DMS79 (cell line): ENCODE measurements around the gene ROBO4.

Source experiments
- DNase-seq: peaks from one replicate; lab custom pipeline; 2025; lab: John Stamatoyannopoulos, UW

The ROBO4 gene

DNA sequence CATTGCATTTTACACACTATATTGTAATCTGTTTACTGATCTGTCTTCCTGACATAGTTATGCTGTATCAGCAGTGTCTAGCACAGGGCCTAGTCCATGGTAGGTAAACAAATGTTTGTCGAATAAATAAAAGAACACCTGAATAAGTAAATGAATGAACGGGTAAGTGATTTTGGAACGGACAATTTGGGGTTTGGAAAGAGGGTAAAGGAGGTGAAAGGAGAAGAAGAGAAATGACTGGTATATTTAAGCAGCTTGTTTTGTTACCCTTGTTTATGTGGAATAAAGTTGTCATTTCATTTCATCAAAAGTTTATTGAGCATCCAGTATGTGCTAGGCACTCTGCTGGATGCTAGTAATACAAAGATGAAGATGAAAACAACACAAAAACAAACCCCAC is 21.3 kb upstream of the ROBO4 start, which contains the start of gene HEPN1:
HEPN1 (plus strand) TSS at position 301 of the 400 bp plus-strand sequence.
- no peak for DNase-seq

- DNase-seq: no peak
Measured at GRCh38 chr11:124917115-124917637, 19.5 kb upstream of the ROBO4 start.

DNA sequence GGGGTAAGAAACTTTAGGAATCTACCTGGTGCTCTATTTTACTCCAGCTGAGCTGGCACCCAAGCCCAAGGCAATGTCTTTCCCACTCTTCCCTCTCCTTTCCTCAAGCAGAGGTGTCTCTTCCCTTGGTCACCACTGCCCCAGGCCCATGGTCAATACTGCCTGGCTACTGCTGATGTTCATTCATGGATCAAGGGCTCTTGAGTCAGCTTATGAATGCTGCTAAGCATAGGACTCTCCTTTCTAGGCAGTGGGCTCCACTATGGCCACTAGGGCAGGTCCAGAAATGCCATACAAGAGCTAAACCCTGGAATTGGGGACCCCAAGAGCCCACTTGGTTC is 18.7 kb upstream of the ROBO4 start:
- DNase-seq: no peak

DNA sequence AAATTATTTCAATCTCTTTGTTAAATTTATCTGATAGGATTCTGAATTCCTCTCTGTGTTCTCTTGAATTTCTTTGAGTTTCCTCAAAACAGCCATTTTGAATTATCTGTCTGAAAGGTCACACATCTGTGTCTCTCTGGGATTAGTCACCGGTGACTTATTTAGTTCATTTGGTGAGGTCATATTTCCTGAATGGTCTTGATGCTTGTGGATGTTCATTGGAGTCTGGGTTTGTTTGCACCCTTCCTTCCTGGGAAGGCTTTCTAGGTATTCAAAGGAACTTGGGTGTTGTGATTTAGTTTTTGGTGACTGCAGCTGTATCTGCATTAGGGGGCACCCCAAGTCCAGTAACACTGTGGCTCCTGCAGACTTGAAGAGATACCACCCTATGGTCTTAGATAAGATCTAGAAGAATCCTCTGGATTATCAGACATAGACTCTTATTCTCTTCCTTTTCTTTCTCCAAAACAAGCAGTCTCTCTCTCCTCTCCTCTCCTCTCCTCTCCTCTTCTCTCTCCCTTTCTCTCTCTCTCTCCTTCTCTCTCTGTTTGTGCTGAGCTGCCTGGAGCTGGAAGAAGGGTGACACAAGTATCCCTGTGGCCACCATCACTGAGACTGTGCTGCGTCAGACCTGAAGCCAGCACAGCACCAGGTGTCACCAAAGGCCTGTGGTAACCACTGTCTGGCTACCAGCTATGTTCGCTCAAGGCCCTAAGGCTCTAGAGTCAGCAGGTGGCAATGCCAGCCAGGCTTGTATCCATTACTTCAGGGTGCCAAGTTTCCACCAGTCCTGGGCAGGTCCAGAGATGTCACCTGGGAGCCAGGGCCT is 18.1 kb upstream of the ROBO4 start:
- no peak for DNase-seq

- no peak for DNase-seq
Measured at GRCh38 chr11:124902616-124903015, 5.0 kb upstream of the ROBO4 start.

DNA sequence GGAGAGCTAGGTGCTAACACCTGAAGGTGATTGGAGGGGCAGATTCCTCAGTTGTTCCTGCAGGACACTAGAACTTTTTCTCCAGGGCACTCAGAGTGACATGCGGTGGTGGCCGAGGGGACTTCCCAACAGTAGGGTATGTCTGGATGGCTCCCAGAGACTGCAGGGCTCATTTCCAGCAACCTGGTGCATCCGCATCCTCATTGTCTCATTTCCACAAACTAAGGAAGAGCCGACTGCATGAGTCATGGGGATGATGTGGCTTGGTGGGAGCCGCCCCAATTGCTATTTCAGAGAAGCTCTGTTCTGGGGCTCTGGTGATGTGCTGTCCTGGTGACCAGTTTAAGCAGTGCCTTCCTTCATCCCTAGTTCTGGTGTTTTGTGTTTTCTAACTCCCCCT is 2.8 kb upstream of the ROBO4 start:
- DNase-seq: no peak

DNA sequence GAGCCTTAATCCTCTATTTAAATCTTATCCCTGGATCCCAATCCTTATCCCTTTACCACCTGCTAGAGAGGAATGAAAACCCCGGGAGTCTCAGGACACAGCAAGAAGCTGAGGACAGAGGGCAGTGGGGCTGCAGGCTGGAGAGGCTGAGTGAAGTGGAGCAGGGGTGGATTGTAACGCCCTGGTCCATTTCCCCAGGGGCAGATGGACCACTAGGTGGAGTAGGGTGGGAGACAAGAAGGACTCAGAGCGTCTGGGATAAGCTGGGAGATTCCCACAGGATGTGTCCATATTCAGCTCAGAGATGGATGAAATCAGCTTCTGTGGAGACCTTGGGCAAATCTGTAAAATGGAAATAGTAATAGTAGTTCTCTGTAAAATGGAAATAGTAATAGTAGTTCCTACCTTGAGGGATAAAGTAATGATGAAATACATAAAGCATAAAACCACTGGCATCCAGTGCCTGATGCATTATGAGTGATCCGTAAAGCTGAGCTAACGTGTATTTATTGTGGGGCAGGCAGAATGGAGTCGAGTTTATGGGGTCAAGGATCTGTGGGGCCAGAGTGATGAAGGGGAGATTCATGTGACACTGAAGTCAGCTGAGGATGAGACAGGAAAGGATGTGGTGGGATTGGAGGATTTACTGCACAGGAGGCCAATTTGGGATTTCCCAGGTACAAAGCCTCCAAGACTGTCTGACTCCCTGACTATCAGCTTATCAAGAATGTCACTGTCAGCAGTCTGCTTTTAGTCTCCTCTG is 1.9 kb upstream of the ROBO4 start:
- DNase-seq: no peak

- no peak for DNase-seq
Measured at GRCh38 chr11:124898711-124899110, 1.0 kb upstream of the ROBO4 start.

DNA sequence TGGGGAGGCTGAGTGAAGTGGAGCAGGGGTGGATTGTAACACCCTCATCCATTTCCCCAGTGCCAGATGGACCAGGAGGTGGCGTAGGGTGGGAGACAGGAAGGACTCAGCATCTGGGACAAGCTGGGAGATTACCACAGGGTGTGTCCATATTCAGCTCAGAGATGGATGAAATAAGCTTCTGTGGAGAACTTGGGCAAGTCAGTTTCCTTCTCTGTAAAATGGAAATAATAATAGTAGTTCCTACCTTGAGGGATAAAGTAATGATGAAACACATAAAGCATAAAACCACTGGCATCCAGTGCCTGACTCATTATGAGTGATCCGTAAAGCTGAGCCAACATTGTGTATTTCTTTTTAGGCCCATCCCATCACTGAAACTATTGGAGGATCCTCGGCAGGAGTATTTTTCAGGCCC is 607 bp upstream of the ROBO4 start:
- no peak for DNase-seq

- DNase-seq: no peak
Measured at GRCh38 chr11:124896821-124897391, 759 bp downstream of the ROBO4 start.

- DNase-seq: no peak
Measured at GRCh38 chr11:124896071-124896750, 1.5 kb downstream of the ROBO4 start.

GRCh38 chr11:124895471-124895971 is 2.1 kb downstream of the ROBO4 start:
- no peak for DNase-seq

- no peak for DNase-seq
Measured at GRCh38 chr11:124894606-124895430, 2.8 kb downstream of the ROBO4 start.

- DNase-seq: no peak
Measured at GRCh38 chr11:124893781-124894401, 3.8 kb downstream of the ROBO4 start.

GRCh38 chr11:124892750-124893454 is 4.8 kb downstream of the ROBO4 start:
- DNase-seq: no peak

GRCh38 chr11:124892146-124892545 is 5.5 kb downstream of the ROBO4 start:
- DNase-seq: no peak

DNA sequence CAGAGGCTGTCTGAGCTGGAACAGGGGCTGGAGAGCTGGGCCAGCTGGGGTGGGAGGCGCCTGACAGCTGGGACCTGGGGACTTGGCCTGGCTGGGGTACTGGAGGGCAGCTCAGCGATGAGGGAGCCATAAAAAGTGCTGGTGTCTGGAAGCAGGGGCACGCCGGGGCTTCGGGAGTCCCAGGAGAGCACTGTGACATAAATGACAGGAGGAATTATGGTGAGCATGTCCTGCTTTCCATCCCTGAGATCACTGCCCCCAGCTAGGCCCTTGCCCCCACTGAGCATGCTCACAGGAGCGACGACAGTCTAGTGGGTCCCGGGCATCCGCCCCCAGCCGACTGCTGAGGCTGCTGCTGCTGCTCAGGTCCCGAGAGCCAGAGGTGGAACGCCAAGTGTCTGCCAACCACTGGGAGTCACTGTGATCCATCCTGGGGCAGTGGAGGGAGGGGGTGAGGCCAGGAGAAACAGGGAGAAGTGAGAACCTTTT is 6.2 kb downstream of the ROBO4 start:
- no peak for DNase-seq

DNA sequence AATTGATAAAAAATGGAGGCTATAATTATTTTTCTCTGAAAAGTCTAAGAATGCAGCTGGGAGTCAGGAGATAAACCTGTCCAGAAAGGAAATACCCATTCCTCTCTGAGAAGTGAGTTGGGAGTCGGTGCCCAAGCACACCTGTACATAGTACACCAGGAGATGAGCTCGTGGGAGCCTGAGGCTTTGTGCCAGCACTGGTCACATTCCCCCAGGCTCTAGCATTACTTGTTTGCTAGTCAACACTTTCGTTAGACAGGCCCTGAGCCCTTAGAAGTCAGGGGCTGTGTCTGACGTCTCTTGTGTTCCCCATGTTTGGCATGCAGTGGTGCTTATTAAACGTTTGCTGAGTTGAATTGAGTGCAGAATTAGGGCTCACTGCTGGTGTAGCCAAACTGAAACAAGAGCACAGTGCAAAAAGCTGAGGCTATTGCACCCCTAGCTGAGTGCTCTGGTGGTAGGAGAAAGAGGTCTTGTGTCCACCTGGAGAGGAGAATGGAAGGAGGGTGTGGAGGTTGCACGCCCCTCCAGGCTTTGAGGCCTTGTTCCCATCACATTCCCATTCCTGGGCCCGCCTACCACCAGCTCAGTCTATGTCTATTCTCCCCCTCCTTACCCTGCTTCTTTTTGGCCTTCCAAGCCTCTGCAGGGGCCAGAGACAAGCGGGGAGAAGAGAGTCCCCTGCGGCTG is 6.8 kb downstream of the ROBO4 start:
- no peak for DNase-seq

DNA sequence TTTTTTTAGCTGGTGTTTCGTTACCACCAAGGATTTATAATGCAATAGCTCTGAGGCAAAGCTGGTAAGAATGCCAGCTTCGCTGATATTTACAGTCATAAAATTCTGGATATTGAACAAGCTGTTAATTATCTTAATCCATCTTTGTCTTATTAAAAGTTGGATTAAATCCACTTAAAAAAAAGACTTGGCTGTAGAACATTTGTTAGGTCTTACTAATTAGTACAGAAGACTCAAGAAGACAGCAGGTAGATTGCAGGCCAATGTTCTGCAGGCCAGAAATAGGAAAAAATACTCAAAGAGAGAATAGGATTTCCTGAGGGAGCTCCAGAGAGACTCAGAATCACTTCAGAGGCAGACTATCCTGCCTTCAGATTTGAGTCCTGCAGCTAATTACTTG is 7.5 kb downstream of the ROBO4 start:
- DNase-seq: no peak
